Raji (cell line): ENCODE results near the gene TTI1.

Experiments
- POLR2A ChIP-seq: IDR thresholded peaks from 2 replicates; pipeline ENCODE4 v1.6.1; 2011; ENCODE audit warnings: low read depth, low read length, control low read depth; ENCODE audit not compliant: insufficient read depth

The TTI1 gene

DNA sequence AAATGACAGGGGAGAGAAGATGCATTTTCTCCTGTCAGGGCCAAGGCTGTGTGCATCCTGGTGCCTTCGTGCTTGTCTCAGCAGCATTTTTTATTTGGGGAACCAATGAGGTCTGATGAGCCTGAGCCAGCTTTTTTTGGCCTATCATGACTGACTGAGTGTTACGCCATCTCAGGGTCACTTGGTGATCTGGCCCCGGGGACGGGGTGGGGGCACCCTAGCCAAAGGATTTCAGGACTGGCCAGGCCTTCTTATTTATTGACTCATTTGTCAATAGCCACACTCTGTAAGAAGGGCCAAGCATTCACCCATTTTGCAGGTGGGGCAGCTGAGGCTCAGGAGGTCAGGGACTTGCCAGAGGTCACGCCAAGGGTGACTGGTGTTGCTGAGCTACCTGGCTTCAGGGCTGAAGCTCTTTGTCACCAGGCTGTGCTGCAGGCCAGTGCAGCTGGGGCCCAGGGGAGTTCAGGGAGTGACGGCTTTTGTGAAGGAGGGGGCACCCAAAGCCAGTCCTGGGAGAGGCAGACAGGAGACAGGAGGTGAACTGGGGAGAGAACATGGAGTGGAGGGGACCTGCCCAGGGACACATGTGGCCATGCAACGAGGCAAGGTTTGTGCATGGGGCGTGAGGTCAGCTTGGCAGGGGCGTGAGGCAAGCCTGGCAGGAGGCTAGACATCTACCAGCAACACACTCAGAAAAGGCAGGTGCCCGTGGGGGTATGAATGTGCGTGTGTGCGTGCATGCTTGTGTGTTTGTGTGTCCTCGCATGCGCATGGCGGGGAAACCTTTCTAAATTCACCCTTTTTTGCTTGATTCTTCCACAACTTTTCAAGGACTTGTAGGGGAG, 99.2 kb downstream of the TTI1 start:
- TF ChIP-seq POLR2A = no peak
